Hippocampal formation (tissue), 2 donors: ENCODE data around the gene MAPK11.
A peak's percentile ranks its signal among the peaks of the same experiment; 100 is the strongest.

Experiments
- DNase-seq, 2 donors: peaks; one replicate each; lab custom pipeline; 2025; lab: John Stamatoyannopoulos, UW

MAPK11 gene

DNA sequence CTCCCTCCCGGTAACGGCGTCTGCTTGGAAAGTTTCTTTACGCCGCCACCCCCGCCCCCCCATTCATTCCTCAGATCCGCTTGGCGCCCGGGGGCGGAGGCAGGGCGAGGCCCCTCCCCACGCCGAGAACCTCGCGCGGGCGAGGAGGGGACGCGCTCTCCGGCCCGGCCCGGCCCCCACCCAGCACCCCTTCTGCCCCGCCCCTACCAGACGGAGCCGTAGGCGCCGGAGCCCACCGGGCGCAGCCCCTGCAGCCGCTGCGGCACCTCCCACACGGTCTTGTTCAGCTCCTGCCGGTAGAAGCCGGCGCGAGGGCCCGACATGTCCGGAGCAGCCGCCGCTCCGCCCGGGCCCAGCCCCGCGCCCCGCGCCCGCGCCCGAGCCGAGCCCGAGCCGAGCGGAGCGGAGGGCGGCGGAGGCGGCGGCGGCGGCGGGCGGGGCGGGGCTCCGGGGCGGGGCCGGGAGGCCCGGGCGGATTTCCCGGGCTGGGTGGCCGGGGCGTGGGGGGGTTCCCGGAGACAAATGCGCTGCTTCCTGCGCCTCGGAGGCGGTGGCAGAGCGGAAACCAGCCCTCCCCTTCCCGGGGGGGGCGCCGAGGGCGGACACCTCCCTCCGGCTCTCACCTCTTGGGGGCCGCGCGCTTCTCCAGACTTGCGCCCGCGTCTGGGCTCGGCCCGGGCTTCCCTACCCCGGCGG is at the start of gene MAPK11:
TSS of gene MAPK11 (minus strand) at position 411 of the 696 bp plus-strand sequence. CDS start at position 323, 88 bp downstream.
- no peak for DNase-seq

DNA sequence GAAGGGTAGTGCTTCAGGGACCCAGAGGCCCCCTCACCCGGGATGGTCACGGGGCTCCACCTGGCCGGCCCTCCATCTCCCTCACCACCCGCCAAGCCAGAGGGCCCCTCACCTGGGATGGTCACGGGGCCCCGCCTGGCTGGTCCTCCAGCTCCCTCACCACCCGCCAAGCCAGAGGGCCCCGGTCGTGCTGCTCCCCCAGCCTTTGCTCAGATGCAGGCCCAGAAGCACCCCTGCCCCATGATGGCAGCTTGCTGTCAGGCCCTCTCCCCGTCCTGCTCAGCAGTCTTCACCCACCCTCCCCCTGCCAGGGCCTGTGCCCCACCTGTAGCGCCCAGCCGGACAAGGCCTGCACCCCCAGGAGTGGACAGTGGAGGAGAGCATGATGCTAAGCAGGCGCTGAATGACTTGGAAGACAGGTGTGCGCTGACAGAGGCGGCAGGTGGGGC is 49.3 kb upstream of the MAPK11 start:
- DNase-seq, result no peak

DNA sequence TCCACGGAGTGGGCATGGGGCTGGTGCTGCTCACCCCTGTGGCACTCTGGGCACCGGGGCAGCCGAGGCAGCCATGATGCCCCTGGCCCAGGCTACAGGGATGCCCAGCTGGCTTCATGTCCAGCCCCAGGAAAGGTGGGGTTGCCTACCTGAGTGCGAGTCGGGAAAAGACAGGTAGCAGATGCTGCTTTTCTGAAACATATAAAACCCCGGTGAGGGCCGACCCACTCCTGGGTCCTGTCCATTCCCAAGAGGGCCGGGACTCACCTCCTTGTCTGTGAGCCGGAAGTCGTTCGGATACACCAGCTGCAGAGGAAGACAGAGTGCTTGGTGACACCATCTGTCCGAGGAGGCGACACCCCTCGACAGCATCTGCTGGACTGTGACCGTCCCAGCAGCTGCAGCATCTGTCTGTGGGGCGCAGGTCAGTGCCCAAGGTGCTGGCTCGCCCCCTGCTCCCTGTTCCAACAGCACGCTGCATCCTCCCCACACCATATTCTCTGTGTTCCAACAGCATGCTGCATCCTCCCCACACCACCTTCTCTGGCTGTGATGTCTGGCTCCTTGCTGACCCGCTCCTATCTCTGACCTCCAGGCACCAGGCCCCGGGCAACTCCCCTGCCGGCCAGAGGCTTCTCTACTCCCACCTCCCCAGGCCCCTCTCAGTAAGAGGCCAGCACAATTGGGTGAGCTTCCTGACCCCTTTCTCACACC is 48.7 kb upstream of the MAPK11 start:
- no peak for DNase-seq

DNA sequence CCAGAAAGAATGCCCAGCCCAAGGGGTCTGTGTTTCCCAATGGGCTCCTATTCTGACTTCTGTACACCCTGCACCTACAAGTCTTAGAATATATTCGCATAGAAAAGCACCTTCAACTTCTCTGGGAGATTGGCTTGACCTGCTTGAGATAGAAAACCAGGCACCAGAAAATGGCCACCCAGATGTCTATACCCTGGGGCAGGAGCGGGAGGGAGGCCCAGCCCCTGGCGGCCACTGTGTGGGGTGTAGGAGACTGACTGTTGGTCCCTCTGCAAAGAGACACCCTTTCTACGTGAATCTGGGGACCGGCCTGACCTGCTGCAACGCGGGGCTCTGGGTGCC is 48.1 kb upstream of the MAPK11 start:
- no peak for DNase-seq

DNA sequence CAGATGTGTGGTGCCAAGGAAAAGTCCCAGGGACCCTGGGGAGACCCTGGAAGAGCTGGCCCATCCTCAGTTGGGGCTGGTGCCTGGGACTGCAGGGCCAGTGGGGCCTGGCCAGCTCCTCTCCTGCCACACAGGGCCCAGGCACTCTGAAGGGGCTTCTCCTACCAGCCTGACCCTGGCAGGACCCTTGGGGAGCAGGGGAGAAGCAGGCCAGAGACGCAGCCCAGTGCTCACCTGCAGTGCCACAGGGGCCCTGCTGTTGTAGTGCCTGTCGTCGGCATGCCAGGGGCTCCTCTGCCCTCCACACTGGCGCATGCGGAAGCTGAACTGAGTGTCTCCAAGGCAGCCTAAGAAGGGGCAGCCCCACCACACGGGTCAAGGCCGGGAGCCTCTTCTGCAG is 47.5 kb upstream of the MAPK11 start:
- no peak for DNase-seq

DNA sequence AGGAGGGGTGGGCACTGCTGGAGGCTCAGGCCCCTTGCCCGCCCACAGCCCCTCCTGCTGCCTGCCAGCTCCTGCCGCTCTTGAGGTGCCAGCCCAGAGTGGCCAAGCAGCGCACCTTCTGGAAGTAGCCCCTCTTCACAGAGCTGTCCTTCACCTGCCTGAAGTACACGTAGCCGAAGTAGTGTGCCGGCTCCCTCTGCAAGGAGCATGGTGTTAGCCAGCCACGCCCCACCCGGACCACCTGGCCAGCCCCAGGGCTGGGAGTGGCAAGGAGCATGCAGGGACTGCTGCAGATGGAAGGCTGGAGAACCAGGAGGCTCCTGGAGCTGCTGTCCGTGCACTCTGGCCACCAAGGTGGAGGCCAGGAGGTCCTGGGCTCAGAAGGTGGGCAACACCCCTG is 47.0 kb upstream of the MAPK11 start:
- no peak for DNase-seq

DNA sequence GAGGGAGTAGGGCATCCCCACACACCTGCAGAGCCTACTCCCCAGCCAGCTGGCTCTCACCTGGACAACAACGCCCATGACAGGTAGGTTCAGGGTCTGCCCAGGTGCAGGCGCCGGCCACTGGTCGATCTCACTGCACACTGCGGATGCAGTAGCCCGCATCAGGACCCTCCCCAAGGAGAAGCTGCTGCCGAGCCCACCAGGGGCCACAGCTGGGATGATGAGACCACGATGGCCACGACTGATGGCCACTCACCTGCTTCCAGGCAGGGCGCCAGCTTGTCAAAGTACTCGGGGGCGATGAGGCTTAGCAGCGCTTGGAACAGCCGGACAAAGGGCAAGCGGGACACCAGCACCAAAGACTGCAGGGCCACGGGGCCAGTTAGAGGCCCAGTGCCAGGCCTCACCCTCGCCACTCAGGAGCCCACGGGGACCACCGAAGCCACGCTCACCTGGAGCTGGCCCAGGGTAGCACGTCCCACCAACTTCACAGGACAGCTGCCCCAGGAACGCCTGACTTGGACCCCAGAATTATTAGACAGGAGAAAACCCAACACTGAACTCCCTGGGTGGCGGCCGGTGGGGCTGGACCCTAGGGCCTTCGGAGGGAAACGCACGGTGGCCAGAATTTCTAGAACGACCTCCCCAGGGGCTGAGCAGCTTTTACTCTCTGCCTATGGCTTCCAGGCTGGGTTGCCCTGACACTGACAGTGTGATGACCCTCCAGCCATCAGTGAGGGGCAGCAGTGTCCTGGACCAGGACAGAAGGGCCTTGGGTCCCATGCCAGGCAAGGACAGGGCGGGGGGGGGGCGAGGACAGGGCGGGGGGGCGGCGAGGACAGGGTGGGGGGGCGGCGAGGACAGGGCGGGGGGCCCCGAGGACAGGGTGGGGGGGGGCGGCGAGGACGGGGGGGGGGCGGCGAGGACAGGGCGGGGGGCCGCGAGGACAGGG is 46.2 kb upstream of the MAPK11 start:
- no peak for DNase-seq

DNA sequence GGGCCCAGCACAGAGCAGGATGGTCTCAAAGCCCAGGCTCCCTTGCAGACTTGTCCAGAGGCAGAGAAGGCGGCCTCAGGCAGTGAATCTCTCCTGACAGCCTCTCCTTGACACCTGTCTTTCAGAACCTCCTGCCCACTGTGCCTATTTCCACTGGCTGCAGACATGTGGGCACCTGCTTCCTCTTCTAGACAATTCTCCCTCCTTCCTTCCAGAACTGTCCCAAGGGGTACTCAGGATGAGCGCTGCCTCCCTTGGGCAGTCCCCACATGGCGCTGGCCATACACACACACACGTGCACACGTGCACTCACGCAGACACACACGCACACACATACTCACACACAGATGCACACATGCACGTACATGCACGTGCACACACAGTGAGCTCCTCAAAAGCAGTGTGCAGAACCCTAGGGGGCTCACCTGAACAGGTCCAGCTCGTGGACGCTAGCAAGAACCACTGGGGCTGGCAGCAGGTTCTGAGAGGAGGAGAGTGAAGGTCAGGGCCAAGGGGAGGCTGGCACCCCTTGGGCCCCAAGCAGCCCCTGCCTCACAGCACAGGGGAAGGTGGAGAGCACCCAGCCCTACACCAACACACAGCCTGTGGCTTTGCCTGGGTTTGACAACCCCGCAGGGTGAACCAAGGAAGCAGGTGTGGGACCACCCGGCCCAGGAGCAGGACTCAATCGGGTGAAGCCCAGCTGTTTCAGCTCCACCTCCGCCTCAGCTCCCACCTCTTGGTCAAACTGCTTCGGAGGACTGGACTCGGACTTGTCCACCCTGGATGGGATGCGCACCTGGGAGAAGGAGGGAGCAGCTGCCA is 45.3 kb upstream of the MAPK11 start:
- no peak for DNase-seq

DNA sequence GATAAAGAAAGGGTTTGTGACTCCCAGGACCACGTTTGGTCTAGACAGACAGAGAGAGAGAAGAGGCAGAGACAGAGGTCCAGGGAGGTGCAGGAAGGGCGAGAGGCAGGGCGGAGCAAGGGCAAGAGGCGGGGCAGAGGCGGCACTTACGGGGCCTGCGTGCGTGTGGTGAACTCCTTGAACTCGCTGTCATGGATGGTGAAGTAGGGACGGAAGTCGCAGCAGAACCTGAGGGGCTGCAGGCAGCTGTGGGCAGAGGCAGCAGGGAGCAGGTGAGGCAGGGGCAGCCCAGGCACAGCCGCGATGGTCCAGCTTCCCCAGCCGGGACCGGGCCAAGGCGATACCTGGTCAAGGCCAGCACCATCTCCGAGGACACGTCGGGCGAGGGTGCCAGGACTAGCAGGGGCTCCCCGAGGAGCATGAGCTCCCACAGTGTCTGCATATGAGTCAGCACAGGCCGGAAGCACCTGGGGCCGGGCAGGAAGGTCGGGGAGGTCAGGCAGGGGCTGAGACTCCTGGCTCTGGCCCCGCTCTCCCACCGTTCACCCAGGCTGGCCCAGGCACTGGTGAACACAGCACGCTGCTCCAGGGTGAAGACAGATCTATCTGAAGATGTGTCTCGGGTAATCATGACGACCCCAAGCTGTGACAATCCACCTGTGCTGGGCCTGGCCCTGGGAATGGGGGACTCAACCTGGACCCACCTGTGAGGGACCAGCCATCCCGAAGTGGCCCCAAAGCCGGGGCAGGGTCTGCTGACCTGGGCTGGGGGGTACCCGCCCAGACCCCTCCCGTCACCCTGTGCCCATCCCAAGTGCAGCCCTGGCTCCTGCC is 44.5 kb upstream of the MAPK11 start:
- no peak for DNase-seq

DNA sequence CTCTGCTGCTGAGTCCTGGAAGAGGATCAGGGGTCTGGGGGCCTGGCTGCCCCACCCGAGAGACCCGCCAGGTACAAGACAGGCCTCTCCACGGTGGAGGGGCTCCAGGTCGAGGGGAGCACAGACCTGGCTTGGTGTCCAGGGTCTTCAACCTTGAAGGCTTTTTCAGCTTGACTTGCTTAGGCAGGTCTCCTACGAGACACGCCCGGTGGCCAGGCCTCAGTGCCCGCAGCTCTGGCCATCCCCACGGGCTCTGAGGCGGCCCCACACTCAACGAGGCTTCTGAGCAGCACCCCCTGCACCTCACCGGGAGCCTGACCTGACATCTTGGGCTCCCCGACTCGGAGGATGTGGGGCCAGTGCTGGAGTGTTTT is 43.9 kb upstream of the MAPK11 start:
- DNase-seq, result no peak

DNA sequence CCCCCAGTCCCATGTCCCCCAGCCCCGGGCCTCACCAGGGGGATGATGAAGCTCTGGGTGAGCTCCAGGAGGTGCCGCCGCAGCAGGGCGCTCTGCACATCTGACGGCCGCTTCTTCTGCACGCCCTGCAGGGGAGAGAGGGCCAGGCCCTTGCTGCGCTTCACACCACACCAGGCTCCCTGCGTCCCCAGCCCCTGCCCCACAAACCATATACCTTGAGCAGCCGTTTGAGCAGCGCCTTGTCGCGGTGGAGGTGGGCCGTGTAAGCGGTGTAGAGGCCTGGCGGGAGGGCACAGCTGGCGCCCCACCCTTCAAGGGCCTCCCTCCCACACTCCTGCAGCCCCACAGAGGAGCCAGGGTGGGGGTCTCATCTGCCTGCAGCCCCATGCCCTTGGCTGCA is 43.4 kb upstream of the MAPK11 start:
- no peak for DNase-seq

DNA sequence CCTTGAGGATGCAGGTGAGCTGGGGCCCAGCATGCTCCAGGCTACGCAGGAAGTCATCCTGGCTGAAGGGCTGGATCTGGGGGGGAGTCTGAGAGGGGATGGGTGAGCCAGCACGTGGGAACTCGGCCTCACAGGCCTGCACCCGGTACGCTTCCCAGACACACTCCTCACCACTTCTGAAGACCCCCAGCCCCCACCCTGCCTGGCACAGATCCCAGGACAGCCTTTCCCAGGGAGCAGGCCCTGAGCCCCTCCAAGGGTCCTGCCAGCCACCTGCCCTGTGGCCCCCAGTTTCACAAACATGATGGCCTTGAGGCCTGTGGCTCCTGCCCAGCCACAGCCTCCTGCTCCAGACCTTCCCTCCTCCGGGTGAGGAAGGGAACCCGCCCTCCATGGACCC is 42.8 kb upstream of the MAPK11 start:
- no peak for DNase-seq

DNA sequence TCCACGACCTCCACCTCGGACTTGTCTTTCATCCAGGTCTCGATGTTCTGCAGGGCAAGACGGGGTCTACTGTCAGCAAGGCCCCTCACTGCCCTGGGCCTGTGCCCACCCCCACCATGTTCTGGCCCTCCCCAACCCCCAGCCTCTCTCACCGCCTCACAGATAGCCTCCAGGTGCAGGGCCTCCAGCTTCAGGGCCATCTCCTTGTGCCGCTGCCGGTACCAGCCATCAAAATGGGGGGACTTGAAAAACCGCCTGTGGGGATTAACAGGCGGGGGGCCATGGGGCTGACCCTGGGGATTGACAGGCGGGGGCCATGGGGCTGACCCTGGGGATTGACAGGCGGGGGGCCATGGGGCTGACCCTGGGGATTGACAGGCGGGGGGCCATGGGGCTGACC is 42.2 kb upstream of the MAPK11 start:
- DNase-seq, result no peak

DNA sequence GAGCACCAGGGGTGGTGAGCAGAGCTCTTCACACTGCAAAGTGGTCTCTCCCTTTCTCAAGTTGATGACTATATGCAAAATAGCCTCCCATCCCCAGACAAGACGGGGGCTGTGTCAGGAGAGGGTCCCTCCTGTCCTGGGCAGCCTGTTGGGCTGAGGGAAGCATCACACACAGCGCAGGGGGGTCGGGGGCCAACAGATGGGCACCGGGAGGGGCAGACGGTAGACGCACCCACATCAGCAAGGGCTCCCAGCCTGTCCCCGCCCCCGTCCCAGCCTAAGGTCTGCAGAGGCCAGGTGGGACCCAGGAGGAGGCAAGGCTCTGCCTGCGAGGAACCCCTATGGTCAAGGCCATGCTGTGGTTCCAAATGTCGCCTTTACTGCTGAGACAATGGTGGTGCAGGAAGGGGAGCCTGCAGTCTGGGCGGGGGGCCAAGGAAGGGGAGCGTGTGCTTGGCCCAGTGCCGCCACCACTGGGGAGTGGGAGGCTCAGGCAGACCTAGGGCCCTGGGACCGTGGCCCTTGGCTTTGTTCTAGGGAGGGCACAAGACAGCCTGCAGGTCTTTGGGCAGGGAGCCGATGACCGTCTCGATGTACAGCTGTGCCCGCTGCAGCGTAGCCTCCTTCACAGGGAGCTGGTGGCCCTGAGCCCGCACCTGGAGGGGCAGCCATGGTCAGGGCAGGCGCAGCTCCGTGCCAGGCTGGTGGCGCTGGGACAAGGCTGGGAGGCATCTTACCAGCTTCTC is 41.6 kb upstream of the MAPK11 start:
- DNase-seq, result no peak

DNA sequence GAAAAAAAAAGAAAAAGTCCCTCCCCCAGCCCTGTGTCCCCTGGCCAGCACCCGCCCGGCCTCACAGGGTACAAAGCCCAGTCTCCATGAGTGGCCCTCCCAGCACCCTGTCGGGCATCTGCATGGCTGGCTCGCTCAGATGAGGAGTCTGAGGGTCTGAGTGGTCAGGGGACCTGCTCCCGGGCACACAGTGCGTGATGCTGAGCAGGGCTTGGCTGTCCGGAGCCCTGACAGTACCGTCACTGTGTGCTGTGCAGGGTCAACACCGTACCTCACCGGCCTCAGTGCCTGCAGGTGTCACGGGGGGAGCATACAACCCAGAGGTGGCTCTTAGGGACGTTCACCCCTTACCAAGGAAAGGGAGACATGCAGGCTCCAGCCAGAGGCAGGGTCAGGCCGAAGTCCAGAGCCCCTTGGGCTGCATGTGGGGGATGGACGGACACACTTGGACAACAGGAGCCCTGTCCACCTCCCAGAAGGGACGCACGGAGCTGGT is 40.8 kb upstream of the MAPK11 start:
- no peak for DNase-seq

DNA sequence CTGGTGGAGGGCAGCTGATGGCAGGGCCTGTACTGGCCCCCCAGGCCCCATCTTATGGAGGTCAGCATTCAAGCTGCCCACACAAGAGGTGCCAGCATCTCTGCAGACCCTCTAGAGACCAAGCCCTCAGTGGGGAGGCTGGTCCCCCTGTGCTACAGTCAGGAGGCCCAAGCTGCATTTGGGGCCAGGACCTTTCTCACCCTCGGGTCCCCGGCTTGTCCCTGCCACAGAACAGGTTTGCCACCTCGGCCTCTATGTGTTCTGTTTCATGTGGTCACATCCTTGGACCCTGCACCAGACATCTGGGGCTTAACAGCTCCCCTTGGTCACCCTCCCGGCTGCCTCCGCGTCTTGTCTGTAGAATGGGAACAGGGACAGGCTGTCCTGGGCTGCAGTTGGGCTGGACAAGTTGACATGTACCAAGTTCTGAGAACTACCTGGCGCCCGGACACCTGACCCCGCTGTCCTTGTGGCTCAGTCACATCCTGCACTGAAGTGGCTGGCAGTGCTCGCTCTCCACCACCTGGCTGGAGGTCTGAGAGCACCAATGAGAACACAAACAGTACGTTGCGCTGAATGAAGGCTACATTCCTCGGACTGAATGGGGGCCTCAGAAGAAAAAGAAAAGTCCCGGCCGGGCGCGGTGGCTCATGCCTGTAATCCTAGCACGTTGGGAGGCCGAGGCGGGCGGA is 40.0 kb upstream of the MAPK11 start:
- no peak for DNase-seq

DNA sequence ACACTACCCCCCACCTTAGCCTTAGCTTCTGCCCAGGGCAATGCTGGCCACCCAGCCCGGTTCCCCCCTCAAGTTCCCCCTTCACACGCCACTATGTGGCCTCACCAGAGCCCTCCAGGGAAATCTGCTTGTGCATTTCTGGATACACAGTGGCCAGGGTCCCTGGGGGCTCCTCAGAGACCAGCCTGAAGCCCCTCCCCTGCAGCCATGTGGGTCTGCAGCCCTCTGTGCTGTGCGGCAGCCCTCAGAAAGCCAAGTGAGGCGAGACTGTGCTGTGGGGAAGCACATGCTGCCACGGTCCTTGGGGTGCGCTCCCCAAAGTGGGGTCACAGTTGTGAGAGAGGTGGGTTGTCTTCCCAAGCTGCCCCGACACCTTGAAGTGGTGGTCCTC is 39.4 kb upstream of the MAPK11 start:
- DNase-seq, result no peak

DNA sequence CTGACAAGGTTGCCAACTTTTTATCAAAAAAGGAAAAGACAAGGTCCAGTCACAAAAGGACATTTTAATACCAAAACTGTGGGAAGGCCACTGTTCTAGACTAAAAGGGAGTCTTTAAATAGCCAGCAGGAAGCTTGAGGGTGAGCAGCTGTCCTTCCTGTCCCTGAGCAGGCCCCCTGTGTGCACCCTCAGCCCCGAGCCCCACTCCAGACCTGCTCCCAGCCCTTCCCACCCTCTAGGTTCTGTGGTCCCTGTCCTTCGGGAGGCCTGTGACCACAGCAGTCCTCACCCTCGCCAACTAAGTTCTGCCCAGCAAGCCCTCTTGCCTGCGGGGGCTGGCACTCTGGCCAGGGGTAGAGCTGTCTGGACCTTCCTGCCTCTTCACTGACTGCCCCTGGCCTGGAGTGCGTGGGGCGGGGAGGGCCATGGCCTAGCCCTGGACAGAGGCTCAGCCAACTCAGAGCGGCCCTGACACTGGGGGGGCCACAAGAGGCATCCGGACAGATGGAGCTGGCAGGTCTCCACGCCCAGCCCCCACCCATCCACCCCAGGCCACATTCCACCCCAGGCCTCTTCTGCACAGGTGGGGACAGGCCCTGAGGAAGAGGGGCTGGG is 38.9 kb upstream of the MAPK11 start:
- peak in 1 of 2 donors; percentile 21 for DNase-seq

DNA sequence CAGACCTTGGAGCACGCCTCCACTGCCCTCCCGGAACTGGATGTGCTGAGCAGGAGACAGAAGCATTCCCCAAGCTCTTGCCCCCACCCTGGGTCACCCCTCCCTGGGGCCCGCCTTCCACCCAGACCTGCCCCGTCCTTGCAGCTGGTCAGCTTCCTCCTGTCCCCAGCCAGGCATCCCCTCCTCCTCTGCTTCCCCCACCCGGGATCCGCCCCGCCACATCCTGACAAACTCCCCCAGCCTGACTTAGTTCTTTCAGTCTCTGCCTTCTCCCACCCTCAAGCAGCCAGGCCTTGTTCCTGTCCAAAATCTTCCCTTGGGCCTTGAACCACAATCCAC is 38.4 kb upstream of the MAPK11 start:
- peak; percentile 28 to 55 for DNase-seq
